Activated CD4-positive, CD25-positive, alpha-beta regulatory T cell treated with anti-CD3 and anti-CD28 coated beads, Interleukin-2, amount 50 U/mL, for 72 hours (primary cell): ENCODE data around the gene SCN5A.

ENCODE experiments used
- DNase-seq: peaks from one replicate; pipeline ENCODE4 v3.0.0; 2021

SCN5A gene

DNA sequence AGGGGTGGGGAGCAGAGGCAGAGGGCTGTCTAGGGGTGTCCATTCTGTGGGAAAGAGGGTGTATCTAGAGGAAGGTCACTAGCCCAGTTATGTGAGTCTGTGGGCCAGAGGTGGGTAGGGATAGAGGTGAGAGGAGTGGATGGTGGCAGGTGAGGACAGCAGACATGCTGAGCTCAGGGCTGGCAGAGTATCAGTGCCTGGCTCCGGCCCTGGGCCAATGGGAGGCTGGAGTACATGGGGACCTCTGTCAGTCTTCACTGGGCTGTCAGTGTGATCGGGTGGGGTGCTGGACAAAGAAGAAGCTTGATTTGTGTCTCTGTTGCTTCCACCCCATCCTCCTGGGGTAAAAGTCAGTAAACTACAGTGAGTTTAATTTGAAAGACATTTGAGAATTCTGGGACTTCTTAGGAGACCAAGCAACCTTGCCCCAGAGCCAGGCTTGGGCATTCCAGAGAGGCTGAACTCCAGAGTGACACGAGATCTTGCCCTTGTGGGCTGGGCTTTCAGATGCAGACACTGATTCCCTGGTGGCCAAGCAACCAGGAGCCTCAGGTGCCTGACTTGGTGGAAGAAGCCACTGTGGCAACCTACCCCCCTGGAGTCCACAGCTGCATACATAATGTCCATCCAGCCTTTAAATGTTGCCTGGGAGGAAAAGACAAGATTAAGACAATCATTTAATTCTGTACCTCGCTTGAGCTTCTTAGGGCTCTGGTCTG, 92.7 kb downstream of the SCN5A start:
- DNase-seq: peak; percentile 6

DNA sequence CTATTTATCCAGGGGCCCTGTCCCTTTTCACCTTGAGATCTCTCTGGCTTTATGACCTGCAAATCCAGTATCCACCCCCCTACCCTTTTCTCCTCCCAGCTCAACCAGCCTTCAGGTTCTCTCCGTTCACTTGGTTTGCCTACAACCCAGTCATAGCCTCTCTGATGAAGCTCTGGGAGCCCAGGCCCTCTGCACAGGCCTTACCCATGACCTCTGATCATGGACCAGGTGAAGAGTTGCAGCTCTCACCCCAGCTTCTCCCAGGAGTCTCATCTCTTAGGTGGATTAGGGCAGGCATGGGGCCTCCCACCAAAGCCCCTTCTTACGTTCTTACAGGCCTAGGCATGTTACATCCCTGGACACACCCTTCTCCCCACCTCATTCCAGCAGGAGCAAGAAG, 93.6 kb downstream of the SCN5A start:
- peak; percentile 8 for DNase-seq

DNA sequence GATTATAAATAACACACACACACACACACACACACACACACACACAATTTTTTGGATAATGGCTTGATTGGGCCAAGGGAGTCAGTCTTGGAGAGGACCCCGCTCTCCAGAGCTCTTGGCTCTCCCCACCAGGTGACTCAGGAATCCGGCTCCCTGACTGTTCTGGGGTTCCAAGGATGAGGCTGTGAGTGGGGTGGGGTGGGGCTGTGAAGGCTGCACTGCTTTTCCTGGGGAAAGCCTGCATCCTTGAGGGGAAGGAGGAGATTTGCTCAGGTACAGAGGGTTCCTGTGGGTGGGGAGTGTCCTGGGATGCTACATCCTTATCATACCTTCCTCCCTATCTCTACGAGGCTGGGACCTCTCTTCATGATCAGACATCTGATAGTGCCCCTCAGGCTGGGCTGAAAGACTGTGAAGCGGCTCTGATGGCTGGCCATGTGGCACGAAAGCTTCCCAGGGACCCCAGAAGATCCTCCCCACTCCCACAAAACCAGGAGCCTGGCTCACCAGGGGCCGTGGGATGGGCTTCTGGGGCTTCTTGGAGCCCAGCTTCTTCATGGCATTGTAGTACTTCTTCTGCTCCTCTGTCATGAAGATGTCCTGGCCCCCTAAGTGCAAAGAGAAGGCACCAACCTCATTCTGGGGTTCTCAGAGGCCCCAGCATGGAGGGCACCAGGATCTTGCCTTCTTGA, 94.2 kb downstream of the SCN5A start:
- peak; percentile 12 for DNase-seq

DNA sequence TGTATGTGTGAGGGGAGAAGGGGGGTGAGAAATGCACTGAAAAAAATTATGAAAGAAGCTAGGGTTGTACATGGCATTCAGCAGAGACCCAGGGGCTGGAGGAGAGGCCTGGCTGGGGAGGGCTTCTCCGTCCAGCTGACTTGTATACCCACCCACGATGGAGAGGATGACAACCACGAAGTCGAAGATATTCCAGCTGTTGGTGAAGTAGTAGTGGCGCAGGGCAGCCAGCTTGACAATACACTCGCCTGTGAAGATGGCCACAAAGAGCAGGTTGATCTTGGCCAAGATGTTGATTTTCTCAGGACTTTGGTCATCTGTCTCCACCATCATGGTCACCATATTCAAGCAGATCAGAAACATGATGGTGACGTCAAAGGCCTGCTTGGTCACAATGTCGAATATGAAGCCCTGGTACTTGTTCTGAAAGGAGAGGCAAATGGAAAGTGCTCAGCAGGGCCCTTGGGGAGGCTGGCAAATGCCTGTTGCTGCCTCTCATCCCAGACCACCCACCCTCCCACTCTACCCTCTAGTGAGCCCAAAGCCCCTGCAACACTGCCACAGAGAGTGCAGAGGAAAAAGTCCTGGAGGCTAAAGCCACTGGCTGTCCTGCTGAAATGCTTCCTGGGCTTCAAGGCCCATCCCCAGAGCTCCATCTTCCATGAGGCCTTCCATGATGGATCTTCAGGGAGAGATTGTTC, 95.2 kb downstream of the SCN5A start:
- peak; percentile 9 for DNase-seq

DNA sequence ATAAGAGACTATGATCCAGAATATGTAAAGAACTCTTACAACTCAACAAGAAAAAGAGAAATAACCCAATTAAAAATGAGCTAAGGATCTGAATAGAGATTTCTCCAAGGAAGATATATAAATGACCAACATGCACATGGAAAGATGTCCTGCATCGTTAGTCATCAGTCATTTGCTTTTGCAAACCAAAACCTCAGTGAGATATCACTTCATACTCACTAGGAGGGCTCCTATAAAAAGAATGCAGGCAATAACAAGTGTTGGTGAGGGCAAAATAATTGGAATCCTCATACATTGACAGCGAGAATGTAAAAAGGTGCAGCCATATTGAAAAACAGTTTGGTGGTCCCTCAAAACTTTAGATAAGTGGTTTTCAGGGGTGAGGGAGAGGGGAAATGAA, 96.4 kb downstream of the SCN5A start:
- no peak for DNase-seq

DNA sequence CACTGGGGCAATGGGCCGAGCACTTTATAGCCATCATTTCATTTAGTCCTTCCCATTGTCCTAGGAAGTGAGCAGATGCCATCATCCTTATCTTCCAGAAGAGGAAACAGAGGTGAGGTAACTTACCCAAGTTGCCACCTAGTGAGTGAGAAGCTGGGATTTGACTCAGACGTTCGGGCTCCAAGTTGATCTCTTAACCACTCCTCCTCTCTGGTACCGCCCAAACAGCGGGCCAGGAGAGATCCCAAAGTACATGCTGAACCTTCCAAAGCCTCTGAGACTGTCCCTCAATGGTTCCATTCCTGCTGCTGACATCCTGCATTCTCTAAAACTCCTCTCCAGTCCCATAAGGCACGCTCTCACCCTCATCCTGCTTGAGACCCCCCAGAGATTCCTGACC, 97.1 kb downstream of the SCN5A start:
- DNase-seq: peak; percentile 7

DNA sequence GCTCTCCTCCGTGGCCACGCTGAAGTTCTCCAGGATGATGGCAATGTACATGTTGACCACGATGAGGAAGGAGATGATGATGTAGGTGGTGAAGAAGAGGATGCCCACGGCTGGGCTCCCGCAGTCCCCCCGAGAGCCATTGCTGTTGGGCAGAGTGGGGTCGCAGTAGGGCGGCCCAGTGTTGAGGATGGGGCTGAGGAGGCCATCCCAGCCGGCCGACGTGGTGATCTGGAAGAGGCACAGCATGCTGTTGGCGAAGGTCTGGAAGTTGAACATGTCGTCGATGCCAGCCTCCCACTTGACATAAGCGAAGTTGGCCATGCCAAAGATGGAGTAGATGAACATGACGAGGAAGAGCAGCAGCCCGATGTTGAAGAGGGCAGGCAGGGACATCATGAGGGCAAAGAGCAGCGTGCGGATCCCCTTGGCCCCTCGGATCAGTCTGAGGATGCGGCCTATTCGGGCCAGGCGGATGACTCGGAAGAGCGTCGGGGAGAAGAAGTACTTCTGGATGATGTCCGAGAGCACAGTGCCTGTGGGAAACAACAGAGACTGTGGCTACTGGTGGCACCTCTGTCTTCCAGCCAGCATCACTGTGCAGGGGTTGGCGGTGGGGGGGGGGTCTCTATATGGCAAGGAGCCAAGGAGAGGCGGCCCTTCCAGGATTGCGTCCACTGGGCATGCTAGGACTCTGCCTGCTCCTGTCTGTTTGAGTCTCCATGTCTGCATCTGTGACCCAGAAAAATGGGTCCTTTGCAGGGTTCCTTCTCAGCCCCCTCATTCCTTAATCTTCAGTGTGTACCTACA, 98.3 kb downstream of the SCN5A start:
- peak; percentile 8 for DNase-seq

DNA sequence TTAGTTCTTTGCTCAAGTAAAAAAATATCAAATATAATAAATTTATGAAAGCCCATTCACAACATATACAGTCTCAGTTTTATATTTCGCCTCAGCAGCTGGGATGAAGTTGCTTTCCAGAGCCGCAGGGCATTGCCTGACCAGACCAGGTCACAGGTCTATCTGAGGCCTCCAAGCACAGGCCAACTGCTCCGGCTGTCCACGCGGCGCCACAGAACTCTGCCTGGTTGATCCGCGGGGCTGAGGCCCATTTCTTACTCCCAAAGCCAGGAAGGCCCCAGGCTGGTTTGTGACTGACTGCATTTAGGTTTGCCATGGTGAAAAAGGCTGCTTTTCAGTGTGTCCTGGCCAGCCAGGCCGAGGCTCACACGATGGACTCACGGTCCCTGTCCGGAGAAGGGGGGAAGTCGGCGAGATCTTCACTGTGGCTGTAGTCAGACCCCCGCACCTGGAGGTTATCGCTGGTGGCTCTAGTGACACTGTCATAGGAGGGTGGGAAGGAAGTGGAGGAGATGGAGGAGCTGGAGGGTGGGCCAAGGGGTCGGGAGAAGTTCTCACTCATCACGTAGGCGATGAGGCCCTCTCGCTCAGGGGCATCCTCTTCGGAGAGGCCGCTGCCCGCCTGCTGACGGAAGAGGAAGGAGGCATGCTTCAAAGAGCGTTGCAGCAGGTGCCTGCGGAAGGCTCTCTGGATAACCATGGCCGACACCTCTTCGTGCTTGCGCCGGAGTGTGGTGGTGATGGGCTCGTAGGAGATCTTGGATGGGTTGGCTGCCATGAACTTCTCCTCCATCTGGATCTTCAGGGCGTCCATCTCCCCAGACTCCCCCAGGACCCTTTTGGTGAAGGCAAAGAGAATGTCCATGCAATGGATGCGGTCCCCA, 99.3 kb downstream of the SCN5A start:
- DNase-seq: no peak

DNA sequence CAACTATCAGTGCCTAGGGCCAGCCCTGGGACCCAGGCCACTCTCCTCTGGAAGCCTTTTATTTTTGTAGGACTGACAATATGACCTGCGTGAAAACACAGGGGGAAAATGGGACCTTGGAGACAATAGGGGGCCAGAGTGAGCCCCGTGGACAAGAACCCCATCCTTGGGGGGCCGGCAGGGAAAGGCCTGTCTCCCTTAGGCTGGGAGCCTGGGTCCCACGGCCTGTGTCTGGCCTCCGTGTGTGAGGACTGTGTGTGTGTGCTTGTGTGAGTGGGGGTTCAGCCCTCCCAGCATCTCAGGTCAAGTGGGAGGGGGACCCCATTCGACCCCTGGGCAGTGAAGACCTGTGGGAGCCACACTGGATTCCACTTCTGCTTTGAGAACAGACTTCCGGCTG, 100.0 kb downstream of the SCN5A start:
- DNase-seq: no peak

DNA sequence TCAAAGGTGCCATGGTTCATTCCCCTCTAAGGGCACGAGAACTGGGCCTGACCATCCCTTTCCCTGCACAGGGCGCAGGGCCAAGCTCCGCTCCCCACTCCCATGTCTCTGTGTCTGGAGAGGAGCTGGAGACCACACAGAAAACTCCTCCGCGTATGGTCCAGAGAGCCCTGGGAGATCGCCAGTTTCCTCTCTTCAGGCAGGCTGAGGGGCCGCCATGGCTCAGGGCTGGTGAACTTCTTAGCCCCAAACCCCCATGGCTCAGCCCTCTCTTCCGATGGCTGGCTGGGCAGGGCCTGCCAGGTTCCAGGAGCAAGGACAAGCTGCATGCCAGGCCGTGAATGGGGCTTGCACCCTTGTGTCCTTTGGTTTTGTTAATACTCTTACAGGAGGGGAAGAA, 100.4 kb downstream of the SCN5A start:
- DNase-seq: no peak

DNA sequence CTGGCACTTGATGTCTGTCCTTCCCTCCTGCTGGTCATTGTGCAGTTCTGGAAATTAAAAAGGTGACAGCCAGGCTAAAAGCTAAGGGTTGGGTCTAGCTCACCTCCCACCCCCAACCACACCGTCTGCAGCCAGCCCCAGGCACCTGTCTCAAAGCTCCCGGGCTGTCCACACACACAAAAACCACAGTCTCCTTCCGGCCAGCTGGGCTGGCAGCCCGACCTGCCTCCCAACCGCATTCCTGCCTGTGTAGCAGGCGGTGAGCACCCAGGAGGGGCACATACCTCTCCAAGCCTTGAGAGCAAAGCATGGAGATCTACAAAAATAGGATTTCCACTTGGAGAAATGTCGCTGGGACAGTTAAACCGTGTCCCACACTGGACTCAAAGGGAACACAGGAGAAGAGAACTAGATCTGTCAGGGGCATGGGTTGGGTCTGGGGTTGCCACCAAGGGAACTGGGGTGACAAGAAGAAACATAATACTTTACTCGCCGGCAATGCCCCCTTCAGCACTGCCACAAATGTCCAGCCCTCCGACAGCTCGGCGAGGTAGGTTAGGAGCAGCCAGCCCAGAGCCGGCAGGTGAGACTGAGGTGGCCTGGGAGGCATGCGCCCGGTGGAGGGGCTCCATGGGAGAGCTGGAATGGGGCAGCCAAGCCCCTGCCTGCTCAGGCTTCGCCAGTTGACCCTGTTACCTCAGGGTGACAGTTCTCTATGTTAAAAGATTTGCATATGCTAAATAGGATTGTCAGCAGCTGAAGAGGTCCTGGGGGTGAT, 101.1 kb downstream of the SCN5A start:
- DNase-seq: no peak

DNA sequence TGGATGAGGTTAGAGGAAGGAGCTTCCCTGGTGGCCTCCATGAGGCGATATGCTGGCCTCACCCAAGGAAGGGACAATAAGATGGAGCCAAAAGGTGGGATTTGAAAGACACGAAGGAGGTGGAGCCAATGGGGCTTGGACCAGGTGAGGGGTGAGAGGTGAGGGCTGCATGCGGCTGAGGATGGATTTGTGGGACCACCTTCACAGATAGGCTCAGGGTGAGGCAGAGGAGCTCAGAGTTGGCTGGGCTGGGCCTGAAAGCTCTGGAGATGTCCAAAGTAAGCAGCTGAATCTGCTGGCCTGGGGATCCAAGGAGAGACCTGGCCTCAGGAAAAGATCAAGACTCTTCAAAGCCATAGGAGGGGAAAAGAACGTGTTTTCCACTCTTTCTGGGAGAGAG, 103.5 kb downstream of the SCN5A start:
- DNase-seq: no peak

DNA sequence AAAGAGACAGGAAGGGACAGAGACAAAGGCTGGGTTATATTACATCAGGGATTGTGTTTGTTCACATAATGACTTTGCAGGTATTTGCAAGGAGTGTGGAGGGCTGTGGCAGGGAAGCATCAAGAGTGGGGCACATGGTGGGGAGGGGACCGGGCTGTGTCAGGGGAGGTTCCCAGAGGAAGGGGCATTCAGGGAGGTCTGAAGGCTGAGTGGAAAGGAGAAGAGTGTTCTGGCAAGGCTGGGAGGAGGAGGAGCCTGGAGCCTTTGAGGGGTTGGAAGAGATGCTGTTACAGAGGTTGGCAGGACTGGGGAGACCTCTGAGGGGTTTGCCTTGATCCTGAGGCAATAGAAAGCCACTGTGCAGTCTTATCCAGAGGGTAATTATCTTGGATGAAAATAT, 103.9 kb downstream of the SCN5A start:
- no peak for DNase-seq

DNA sequence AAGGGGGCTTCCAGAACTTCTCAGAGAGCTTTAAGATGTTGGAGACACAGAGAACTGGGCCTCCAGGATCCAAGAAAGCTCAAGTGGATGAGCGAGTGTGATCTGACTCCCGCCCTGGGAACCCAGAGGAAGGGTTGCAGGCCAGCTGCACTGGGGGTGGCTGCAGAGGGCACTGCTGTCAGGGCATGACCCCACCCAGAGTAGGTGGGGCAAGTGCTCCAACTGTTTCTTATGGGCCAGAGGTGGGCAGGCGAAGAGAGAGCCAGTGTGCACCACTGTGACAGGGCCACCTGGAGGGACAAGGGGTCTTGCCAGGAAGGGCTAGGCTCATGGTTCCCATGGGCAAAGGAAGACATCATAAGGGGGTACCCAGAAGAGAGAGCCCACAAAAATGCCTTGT, 104.6 kb downstream of the SCN5A start:
- DNase-seq: no peak

DNA sequence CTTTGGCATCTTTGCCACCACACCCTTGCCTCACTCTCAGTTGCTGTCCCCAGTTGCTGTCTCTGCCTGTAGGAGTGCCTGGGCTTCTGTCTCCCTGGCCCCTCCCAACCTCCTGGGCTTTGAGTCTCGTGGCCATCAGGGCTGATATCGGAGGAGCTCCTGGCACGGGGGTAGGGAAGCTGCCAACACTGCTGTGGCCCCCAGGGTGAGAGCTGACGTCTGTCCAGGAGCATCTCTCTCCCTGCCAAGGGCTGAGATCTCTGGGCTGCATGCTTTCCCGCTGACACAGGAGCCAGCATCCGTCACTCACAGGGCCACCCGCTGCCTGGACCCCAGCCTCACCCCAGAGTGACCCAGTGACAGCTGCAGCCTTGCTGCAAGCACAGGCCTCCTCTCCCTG, 105.9 kb downstream of the SCN5A start:
- no peak for DNase-seq

DNA sequence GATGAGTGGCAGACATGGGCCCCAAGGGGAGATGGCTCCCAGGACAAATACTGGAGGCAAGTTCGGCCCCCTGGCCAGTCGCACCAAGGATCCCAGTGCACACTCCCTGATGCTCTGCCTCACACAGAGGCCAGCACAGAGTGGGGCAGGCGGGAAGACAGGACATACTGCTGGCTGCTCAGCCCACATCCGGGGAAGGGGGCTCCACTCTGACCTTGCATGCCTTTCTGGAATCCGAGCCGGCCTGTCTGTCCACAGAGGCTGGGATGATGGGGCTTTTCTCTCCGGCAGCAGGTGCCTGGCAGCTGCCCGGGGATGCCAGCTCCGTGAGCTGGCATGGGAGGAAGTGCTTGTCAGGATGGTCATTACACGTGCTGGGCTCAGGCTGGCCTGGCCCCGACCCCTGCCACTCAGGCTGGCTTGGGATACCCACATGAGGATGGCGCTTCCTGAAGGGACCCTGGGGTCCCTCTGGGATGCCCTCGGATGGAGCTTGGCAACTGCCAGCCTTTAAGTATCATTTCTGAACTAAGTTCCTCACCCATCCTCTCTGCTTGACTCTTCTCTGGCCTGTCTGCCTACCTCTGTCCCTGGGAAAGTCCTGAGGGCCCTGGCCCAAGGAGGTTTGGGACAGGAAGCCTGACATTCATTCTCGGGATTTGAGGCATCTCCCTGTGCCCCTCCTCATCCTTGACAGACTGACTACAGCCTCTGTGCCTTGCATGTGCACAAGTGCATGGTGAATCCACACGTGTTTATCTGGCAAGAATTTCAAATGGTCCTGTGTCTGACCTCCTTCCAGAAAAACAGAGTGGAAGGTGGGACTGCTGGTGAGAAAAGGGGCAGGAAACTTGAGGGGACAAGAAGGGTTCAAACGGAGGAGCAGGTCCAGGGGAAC, 106.8 kb downstream of the SCN5A start:
- DNase-seq: no peak

DNA sequence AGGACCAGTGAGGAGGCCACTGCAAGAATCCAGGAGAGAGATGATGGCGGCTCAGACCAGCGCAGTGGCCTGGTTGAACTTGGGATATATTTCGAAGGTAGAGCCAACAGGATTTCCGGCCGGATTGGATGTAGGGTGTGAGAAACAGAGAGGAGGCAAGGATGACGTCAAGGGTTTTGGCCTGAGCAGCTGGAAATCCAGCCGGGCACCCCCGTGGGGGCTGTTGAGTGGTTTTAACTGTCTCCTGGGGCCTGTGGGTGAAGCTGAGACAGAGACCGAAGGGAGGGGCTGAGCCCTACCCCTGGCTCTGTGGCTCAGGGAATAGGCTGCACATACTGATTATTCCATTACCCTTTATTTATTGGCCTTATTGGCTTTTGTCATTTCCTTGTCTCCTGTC, 107.7 kb downstream of the SCN5A start:
- DNase-seq: no peak

DNA sequence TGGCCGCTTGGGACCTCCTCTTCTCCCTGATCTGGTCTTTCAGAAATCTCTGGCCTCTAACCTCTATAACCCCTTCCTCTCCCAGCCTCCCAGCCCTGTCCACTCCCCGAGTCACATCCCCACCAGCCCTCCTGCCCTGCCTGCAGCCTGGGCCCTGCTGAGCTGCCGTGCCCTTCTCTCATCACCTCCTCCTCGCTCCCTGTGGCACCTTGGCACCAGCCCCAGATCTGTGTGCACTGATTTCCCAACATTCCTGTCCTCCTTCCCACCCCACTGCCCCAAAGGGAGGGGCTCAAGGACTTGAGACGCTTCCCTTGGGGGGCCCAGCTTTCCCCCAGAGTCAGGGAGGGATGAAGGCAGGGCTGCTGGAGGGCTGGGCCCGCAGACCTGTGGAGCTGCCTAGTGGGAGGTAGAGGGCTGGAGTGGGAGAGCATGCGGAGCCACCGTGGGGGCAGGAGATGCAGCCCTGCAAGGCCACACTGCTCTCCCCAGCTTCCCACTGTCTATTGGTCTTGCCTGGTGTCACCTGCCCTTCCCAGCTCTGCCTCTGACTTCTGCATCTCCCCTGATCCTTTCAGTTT, 110.6 kb downstream of the SCN5A start:
- no peak for DNase-seq

DNA sequence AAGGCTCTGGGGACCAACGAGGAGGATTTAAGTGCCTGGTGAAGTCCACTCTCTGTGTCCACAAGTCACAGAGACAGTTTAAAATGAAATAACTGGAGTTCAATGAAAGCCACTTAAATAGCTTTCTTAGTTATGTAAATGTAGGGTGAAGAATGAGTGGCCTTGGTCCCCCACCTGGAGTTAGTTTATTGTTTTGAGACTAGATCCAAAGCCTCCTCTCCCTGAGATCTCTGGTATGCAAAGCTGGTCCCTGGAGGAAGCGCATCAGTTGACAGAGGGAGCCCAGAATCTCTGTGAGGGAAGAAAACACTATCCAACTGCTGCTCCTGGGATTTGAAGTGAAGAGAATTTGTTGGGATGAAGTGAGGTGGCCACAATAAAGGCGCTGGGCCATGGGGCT, 112.8 kb downstream of the SCN5A start:
- DNase-seq: no peak

DNA sequence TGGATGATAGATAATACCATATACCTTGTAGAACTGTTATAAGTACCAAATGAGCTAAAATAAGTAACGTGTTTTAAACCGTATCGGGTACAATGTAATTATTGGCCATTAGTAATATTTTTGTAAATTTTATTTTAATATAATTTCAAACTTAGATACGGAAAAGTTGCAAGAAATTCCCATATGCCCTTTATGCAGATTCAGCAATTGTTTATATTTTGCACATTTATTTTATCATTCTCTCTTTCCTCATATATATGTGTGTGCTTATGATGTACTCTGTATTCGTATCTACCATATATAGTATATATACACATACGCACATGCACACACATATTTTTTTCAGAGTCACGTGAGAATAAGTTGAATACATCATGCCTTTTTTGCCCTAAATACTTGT, 114.9 kb downstream of the SCN5A start:
- DNase-seq: no peak
